Measurements from ENCODE around the gene PAN2.

PAN2 gene

DNA sequence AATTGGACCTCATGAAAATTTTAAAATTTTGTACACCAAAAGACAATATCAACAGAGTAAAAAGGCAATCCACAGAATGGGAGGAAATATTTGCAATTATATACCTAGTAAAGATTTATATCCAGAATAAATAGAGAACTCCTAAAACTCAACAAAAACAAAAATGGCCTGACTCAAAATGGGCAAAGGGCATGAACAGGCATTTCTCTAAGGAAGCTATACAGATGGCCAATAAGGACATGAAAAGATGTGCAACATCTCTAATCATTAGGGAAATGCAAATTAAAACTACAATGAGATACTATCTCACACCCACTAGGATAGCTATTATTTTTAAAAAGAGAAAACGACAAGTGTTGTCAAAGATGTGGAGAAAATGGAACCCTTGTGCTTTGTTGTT, 39.7 kb upstream of the PAN2 start:
- no peak overlapping the region for H3K4me3 ChIP-seq (ENCODE audit: low read depth, low read length)
- TF ChIP-seq, protein P1, sequence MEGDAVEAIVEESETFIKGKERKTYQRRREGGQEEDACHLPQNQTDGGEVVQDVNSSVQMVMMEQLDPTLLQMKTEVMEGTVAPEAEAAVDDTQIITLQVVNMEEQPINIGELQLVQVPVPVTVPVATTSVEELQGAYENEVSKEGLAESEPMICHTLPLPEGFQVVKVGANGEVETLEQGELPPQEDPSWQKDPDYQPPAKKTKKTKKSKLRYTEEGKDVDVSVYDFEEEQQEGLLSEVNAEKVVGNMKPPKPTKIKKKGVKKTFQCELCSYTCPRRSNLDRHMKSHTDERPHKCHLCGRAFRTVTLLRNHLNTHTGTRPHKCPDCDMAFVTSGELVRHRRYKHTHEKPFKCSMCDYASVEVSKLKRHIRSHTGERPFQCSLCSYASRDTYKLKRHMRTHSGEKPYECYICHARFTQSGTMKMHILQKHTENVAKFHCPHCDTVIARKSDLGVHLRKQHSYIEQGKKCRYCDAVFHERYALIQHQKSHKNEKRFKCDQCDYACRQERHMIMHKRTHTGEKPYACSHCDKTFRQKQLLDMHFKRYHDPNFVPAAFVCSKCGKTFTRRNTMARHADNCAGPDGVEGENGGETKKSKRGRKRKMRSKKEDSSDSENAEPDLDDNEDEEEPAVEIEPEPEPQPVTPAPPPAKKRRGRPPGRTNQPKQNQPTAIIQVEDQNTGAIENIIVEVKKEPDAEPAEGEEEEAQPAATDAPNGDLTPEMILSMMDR (IDR thresholded peaks at IDR 0.05; ENCODE audit: low read depth, low read length): no peak

DNA sequence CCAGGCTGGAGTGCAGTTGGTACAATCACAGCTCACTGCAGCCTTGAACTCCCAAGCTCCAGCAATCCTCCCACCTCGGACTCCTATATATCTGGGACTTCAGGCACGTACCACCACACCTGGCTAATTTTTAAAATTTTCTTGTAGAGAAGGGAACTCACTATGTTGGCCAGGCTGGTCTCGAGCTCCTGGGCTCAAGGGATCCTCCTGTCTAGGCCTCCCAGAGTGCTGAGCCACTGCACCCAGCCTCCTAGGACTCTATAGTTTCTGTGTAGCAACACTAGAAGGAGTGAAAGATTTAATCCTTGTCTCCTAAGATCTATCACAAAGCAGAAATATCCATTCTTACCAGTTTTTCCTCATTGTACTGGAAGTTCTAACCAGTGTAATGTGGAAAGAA, 33.1 kb upstream of the PAN2 start:
- TF ChIP-seq, protein P1 (IDR thresholded peaks at IDR 0.05; ENCODE audit: low read depth, low read length): no peak

DNA sequence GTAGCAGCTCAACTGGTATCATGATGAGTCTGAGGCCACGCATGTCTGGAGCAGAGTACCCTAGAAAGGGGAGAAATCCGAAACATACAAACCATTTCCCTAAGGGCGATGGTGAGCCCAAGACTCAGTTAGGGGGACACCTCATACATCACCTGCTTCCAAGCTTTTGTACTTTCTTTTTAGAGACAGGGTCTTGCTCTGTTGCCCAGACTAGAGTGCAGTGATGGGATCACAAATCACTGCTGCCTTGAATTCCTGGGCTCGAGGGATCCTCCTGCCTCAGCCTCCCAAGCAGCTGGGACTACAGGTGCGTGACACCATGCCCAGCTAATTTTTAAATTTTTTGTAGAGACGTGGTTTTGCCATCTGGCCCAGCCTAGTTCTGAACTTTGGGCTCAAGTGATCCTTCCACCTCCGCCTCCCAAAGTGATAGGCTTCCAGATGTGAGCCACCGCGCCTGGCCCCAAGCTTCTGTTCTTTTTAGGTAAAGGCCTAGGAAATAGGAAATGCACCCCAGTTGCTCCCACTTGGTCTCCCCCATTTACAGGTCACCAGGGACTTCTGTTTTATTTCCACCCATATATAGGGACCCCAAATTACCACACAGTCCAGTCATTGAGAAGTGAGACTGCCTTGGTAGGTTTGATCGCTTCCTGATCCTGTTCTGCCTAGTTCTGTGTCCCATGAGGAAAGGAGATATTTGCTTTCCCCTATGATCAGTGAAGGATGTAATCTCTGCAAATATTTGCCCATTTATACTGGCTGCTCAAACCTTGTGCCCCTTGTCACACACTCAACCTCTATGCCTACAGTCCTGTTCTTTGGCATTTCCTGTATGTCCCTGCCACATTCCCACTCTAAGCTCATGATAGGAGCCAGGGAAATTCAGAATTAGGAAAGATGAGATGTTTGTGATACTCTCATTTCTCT, 28.6 kb upstream of the PAN2 start, which contains the start of gene APOF:
APOF (minus strand) TSS at position 728 of the 930 bp plus-strand sequence; CDS start at position 616, 112 bp downstream.
- H3K4me3 ChIP-seq (ENCODE audit: low read depth, low read length): no peak within 1 kb of the TSS
- TF ChIP-seq, protein P1 (IDR thresholded peaks at IDR 0.05; ENCODE audit: low read depth, low read length): no peak

More for the DNA sequence above, 33.1 kb upstream of the PAN2 start:
- H3K4me3 ChIP-seq (ENCODE audit: low read depth, low read length): no peak overlapping the region

DNA sequence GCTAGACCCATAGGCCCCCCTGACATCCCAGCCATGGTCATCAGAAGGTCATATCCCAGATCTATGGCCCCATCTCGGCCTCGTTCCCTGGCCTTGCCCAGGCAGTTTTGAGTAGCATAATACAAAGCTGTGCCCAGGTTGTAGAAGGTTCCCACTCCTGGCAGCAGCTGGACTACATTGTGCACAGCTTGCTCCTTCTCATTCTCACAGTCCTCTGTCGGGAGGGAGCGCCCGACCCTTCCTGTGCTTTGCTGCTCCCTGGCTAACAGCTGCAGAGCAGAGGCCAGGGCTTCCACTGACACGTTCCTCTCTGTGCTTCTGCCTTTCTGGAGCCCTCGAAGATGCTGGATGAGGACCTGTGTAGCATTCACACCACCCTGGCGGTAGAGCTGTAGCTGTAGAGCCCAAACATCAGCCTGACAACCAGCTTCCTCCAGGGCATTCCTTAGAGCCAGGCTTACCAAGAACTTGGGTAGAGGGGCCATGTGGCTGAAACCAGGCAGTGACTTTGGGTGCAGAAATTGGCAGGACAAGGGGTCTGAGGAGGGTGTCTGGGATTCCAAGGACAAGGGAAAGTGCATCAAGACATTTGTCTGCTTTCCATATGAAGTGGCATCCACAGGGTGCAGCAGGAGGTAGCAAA, 27.8 kb upstream of the PAN2 start:
- no peak overlapping the region for H3K4me3 ChIP-seq (ENCODE audit: low read depth, low read length)
- TF ChIP-seq, protein P1 (IDR thresholded peaks at IDR 0.05; ENCODE audit: low read depth, low read length): no peak

DNA sequence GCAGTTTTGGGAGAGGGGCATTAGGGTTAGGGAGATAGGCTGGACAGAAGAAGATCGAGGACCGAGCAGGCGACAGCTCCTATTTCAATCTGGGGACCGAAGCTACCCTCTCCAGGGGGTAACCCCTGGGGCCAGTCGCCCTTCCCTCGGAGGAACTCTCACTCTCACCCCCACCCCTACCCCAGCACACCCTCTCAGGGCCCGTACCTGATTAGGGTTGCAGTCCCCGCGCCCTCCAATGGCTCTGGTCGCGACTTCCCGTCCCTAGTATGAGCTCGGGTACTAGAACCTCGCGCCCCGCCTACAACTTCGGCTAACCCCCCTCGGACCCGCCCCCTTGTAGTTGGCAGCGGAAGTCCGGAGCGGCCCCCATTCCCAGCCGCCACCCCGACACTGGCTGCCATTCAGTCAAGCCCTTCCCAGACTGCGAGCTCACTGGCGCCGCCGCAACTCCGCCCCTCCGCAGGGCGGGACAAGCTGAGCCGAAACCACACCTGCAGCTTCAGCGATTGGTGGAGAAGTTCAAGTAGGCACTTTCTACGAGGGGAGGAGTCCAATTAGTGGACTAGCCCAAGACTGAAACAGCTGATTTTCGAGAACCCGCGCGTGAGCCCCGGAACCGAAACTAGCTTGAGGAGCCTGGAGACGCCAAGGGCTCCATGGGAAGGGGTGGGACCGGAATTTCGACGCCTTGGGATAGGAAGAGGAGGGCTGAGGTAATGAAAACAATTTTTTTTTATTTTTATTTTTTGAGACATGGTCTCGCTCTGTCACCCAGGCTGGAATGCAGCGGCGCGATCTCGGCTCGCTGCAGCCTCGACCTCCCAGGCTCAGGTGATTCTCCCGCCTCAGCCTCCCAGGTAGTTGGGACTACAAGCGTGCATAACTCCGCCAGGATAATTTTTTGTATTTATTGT, 26.3 kb upstream of the PAN2 start, which contains the start of gene STAT2:
STAT2 (minus strand) TSS at position 257 of the 917 bp plus-strand sequence. CDS start 3,536 bp downstream, outside the sequence.
- peak within 1 kb of the TSS; percentile 82 for H3K4me3 ChIP-seq (ENCODE audit: low read depth, low read length)
- TF ChIP-seq, protein P1 (IDR thresholded peaks at IDR 0.05; ENCODE audit: low read depth, low read length): no peak

DNA sequence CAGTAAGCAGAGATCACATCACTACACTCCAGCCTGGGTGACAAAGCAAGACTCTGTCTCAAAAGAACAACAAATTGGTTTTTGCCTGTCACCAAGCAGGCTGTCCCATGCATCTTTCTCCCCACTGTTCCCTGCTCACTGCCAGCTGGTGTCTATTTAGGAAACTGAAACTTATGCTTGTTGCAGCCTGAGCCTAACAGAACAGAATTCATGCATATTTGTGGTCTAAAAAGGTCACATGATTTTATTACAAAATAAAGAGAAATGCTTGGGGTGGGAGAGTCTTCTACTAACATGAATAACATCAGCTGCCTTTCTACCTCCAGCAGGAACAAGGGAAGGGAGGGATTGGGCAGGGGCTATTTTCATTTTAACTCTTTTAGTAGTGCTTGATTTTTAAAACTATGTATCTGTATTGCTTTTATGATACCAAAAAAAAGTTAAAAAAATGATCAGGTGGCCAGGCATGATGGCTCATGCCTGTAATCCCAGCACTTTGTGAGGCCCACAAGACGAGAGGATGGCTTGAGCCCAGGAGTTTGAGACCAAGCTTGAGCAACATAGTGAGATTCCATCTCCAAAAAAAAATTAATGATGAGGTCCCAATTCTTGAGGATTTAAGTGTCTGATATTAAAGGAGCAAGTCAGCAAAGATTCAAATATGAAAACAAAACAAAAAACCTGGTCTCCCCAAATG, 25.2 kb upstream of the PAN2 start:
- peak overlapping the region; percentile 82 for H3K4me3 ChIP-seq (ENCODE audit: low read depth, low read length)
- TF ChIP-seq, protein P1 (IDR thresholded peaks at IDR 0.05; ENCODE audit: low read depth, low read length): no peak
